Activated naive CD4-positive, alpha-beta T cell treated with anti-CD3 and anti-CD28 coated beads, Interleukin-2, amount 50 U/mL, for 24 hours (primary cell): Measurements from ENCODE around the gene NFASC.
A peak's percentile ranks its signal among the peaks of the same experiment; 100 is the strongest.

Experiments
- H3K27ac Mint-ChIP-seq: one replicate; pipeline ENCODE4 v1.8.0; 2021; ENCODE audit warnings: mild to moderate bottlenecking, mixed read lengths
- H3K27me3 Mint-ChIP-seq: one replicate; pipeline ENCODE4 v1.8.0; 2021; ENCODE audit warnings: mixed read lengths
- H3K36me3 Mint-ChIP-seq: one replicate; pipeline ENCODE4 v1.8.0; 2021; ENCODE audit warnings: mixed read lengths
- H3K4me1 Mint-ChIP-seq: one replicate; pipeline ENCODE4 v1.8.0; 2021; ENCODE audit warnings: mixed read lengths
- H3K4me3 Mint-ChIP-seq: one replicate; pipeline ENCODE4 v1.8.0; 2021; ENCODE audit warnings: mild to moderate bottlenecking, mixed read lengths
- H3K9me3 Mint-ChIP-seq: one replicate; pipeline ENCODE4 v1.8.0; 2021; ENCODE audit warnings: mixed read lengths

NFASC gene

DNA sequence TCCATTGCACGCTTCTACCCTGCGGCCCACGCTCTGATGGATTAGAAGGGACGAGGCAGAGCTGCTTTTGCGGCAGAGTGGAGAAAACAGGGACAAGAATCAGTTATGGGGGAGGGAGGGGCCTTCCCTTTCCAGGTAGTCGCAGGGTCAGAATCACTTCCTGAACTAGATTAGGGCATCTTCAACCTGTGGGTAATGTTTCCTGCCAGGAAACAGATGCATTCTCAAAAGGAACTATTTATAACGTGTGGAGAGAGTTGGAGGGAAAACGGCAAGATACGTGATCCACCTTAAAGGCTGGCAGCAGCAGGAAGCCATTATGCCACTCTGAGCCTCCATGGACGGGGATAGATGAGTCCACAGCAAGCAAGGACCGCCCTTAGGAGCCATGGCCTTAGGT, 112.5 kb downstream of the NFASC start:
- no peaks in the 10 kb centered on the region for H3K4me1 Mint-ChIP-seq
- H3K27ac Mint-ChIP-seq: peak overlapping the region; percentile 26
- H3K4me3 Mint-ChIP-seq: no peak overlapping the region
- peaks cover 3% of the 10 kb centered on the region for H3K27me3 Mint-ChIP-seq
- no peaks in the 10 kb centered on the region for H3K9me3 Mint-ChIP-seq
- no peaks in the 10 kb centered on the region for H3K36me3 Mint-ChIP-seq

DNA sequence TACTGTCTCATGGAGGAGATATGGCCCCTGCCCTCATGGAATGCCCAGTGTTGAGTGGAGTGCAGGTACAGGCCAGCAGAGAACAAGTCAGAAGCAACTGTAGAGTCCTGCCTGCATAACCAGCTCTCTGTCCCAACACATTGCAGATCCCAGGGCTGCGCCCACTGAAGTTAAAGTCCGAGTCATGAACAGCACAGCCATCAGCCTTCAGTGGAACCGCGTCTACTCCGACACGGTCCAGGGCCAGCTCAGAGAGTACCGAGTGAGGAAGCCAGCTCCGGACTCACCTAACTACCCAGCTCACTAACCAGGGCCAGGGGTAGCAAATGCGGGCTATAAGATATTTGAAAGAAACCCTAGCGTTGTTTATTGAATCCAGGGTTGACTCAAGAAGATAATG, 113.2 kb downstream of the NFASC start:
- H3K36me3 Mint-ChIP-seq: no peaks in the 10 kb centered on the region
- H3K9me3 Mint-ChIP-seq: no peaks in the 10 kb centered on the region
- no peak overlapping the region for H3K4me3 Mint-ChIP-seq
- H3K27me3 Mint-ChIP-seq: peaks cover 3% of the 10 kb centered on the region
- H3K4me1 Mint-ChIP-seq: no peaks in the 10 kb centered on the region
- H3K27ac Mint-ChIP-seq: no peak overlapping the region

DNA sequence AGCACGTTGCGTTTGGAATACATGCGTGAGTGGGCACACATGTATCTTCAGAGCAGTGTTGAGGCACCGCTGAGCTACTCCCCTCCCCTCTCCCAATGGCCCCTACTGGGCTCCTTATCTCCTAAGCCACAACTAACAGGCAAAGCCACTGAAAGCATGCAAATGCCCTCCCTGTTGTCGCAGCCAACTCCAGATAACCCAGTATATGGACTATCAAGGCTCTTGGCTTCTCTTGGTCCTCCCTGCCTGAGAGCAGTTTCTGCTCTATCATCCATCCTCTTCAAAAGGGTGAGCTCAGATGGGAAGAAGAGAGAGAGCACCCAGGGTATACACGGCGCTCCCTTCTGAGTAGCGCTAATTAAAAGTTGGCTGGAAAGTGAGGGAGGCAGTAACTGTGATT, 113.8 kb downstream of the NFASC start:
- no peaks in the 10 kb centered on the region for H3K9me3 Mint-ChIP-seq
- H3K27ac Mint-ChIP-seq: no peak overlapping the region
- no peaks in the 10 kb centered on the region for H3K36me3 Mint-ChIP-seq
- no peaks in the 10 kb centered on the region for H3K4me1 Mint-ChIP-seq
- no peak overlapping the region for H3K4me3 Mint-ChIP-seq
- peaks cover 3% of the 10 kb centered on the region for H3K27me3 Mint-ChIP-seq

DNA sequence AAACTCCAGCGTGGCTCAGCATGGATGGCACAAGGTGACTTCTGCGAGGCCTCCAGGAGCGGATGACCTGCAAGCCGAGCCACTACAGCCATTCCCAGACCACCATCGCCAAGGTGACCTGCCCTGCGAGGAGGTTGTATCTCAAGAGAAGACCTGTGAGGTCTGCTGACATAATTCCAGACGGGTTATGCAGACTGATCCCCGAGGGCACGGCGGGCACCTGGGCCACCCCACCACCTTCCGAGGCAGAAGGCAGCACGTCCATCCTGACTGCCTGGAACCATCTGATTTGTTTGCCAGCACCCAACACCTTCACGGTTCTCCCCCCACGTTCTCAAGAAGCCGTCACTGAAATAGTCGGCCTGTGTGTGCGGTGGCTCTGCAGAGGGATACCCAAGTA, 115.5 kb downstream of the NFASC start:
- no peaks in the 10 kb centered on the region for H3K36me3 Mint-ChIP-seq
- H3K27me3 Mint-ChIP-seq: peaks cover 3% of the 10 kb centered on the region
- H3K9me3 Mint-ChIP-seq: no peaks in the 10 kb centered on the region
- no peak overlapping the region for H3K27ac Mint-ChIP-seq
- H3K4me1 Mint-ChIP-seq: no peaks in the 10 kb centered on the region
- H3K4me3 Mint-ChIP-seq: no peak overlapping the region

DNA sequence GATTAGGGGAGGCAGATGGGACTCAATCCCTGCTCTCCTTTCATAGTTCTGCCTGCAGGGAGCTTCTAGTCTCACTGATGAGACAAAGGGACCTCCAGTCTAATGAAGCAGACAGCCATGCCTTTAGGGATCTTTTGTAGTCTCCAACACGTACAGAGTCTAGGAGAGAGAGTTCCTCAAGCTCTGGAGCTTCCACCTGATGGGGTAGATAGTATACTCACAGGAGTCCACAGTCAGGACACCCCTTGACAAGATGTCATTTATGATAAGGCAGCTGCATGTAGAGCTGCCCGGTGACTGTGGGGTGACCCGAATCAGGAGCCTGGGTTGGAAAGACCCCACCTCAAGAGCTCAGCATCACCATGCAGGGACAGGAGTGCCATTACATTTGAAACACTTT, 117.0 kb downstream of the NFASC start:
- H3K4me3 Mint-ChIP-seq: no peak overlapping the region
- no peak overlapping the region for H3K27ac Mint-ChIP-seq
- peaks cover under 1% of the 10 kb centered on the region for H3K27me3 Mint-ChIP-seq
- peaks cover 9% of the 10 kb centered on the region for H3K4me1 Mint-ChIP-seq
- no peaks in the 10 kb centered on the region for H3K36me3 Mint-ChIP-seq
- no peaks in the 10 kb centered on the region for H3K9me3 Mint-ChIP-seq

DNA sequence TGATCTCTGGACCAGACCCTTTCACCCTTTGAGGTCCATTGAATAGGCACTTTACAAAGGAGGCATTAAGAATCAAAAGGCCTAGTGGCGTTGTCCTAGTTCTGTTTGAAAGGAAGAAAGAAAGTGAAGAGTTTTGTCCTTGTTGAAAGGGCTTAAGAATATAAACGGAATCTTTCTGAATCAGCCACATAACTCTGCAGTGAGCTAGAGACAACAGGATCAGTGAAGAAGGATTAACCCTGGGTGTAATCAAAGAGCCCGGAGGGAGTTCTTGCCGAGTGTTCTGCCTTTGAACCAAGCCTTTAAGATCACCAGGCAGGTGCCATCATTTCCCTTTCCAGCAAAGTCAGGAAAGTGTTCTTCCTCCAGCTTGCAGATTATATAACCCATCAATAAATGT, 117.5 kb downstream of the NFASC start:
- Mint-ChIP-seq H3K4me1 (peaks cover 9% of the 10 kb centered on the region), H3K27ac (no peak overlapping the region), H3K4me3 (no peak overlapping the region), H3K27me3 (no peaks in the 10 kb centered on the region), H3K9me3 (no peaks in the 10 kb centered on the region), H3K36me3 (no peaks in the 10 kb centered on the region)

DNA sequence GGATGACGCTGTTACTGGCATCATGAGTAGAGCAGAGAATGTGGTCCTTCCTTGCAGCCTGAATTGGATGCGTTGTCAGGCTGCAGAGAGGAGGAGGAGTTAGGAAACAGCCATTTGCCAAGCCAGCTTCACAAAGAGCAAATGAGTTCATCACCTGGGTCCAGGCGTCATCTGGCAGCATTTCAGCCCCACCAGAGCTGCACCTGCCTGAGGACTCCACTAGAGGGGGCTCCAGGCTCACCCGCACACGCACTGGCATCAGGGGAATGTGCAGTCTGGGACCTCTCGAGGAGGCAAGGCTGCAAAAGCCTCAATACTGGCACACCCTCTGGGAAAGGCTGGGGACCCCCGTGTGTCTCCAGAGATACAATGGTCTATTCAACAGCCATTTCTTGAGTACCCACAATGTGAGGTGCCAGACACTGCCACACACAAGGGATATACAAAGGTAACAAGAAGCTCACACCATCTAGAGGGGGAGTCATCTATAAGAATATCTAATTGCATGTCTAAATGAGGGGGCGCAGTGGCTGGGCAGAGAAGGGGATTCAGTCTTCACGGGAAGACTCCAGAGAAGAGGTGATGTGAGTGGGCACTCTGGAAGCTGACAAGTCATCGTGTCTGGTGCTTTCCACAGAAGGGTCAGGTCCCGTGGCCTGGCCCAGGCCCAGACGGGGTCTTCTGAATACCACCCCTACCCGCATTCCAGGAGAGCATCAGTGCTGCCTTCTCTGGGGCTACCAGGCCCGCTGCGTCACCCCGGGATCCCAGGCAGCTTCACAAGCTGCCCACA, 118.8 kb downstream of the NFASC start:
- Mint-ChIP-seq H3K27ac (no peak overlapping the region), H3K4me1 (peaks cover 9% of the 10 kb centered on the region), H3K4me3 (no peak overlapping the region), H3K36me3 (no peaks in the 10 kb centered on the region), H3K9me3 (no peaks in the 10 kb centered on the region), H3K27me3 (no peaks in the 10 kb centered on the region)

DNA sequence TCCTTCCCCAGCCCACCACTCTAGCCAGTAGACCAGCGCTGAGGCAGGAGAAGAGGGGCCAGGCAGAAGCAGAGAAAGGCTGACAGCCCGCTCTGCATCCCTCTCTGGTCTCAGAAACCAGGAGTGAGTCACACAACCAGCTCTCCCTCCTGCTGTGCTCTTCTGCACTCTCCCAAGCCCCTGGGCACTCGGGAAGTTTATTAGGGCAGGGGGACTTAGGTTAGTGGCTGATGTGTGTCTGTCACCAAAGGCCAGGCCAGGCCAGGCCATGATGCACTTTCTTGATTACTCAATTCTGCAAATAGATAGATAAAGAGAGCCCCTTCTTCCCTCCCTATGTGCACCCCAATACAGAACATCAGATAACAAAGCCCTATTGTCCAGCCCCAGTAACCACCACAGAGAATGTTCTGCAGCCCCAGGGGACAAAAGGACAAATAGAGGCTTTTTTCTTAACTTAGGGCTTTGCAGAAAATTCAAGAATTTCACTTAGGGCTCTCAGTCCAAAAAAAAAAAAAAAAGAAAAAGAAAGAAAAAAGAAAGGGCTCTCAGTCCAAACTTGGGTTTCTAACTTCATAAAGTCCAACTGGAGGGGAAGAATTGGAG, 119.5 kb downstream of the NFASC start:
- no peaks in the 10 kb centered on the region for H3K9me3 Mint-ChIP-seq
- no peak overlapping the region for H3K4me3 Mint-ChIP-seq
- H3K27ac Mint-ChIP-seq: no peak overlapping the region
- H3K4me1 Mint-ChIP-seq: peaks cover 9% of the 10 kb centered on the region
- H3K36me3 Mint-ChIP-seq: no peaks in the 10 kb centered on the region
- no peaks in the 10 kb centered on the region for H3K27me3 Mint-ChIP-seq

DNA sequence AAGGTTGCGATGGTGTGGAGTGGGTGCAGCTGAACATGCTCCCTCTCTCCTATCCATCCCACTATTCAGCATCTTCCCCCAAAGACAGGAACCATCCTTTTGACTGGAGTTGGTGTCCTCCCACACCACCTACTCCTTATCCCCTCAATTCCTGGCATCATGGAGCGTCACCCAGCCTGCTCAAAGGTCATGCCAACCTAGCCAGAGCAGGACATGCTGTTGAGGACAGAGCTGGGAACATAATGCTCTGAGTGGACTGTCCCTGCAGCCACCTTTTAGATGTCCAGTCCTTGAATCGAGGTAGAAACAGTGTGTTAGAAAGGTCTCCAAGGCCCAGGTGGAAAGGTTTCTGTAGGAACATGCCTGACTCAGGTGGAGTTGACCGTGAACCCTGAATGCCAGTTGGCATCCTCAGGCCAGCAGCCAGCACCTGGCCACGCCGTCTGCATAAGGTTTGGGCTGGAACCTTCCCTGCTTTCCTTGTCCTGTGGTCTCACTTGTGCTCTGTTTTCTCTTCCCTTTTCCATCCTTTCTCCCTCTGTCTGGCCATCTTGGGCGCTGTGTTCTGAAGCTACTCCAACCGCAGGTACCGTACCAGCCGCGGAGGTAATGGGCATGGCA, 120.2 kb downstream of the NFASC start:
- peaks cover 9% of the 10 kb centered on the region for H3K4me1 Mint-ChIP-seq
- H3K27ac Mint-ChIP-seq: no peak overlapping the region
- H3K36me3 Mint-ChIP-seq: no peaks in the 10 kb centered on the region
- H3K27me3 Mint-ChIP-seq: no peaks in the 10 kb centered on the region
- H3K4me3 Mint-ChIP-seq: no peak overlapping the region
- H3K9me3 Mint-ChIP-seq: no peaks in the 10 kb centered on the region

DNA sequence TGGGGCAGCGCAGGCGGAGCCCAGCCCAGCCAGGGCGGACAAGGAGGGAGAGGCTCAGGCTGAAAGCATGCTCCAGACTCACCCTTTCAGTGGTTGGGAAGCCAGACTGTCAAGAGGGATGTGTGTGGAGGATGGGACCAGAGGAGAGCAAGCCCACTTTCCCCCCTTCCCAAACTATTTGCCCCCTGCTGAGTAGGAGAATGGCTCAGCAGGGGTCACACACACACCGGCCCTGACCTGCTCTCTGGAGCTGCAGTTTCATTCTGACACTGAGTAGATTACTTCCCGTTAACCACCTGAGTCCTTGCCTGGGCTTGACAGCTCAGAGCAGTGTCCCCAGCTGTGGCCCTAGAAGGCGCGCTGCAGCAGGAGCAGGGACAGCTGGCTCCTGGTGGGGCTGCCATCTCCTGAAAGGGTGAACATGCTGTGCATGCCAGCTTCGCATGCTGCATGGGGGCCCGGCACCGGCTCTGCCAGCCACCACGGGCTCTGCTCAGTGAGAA, 120.7 kb downstream of the NFASC start:
- Mint-ChIP-seq H3K9me3 (no peaks in the 10 kb centered on the region), H3K4me1 (peaks cover 9% of the 10 kb centered on the region), H3K4me3 (no peak overlapping the region), H3K27ac (no peak overlapping the region), H3K27me3 (no peaks in the 10 kb centered on the region), H3K36me3 (no peaks in the 10 kb centered on the region)

DNA sequence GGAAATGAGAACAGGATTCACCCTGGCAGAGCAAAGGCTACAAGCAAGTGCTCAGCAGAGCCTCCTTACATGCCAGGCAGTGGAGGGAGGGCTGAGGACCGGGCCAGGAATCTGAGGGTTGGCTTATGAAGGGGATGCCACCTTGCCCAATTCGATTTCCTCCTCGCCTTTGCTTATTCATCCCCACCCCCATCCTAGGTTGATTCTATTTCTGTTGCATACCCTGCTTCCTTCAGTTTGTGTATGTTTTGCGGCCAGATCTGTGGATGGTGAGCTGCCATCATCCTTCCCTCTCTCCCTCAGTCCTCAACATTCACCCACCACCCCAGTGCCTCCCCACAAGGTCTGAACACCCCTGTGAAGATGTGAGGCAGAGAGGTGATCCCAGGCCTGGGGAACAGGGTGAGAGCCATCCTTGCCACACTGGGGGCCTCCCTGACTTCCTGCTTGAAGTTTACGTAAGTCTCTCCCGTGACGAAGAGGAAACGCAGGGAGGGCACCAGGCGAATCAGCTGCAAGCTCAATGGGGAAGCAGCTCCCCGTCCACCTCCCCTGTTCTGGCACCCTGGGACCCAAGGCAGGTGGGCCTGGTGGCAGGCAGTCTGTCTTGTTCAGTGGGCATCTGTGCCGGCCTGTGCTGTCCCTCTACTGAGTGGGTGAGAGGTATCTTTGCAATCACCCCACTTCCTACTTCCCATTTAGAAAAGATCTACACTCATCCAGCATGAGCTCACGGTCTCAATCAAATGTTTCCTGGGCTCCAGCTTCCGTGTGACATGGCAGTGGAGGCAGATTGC, 121.7 kb downstream of the NFASC start:
- H3K27ac Mint-ChIP-seq: no peak overlapping the region
- H3K9me3 Mint-ChIP-seq: no peaks in the 10 kb centered on the region
- no peaks in the 10 kb centered on the region for H3K36me3 Mint-ChIP-seq
- H3K27me3 Mint-ChIP-seq: no peaks in the 10 kb centered on the region
- H3K4me1 Mint-ChIP-seq: peaks cover 9% of the 10 kb centered on the region
- no peak overlapping the region for H3K4me3 Mint-ChIP-seq

DNA sequence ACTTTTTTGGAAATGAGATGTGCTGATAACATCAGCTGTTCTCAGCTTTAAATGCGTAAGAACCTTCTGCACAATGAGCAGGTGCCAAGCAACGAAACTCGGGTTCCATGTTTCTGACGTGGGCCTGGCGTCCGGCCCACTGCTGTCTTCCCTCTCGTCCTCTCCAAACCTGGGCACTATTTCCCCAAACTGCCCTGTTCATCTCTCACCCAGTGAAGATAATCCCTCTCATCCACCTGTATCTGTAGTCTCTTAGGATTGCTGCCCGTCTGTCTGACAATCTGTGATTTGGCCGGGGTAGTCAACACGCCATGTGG, 122.3 kb downstream of the NFASC start:
- H3K4me1 Mint-ChIP-seq: peaks cover 9% of the 10 kb centered on the region
- H3K9me3 Mint-ChIP-seq: no peaks in the 10 kb centered on the region
- no peak overlapping the region for H3K4me3 Mint-ChIP-seq
- H3K27ac Mint-ChIP-seq: no peak overlapping the region
- H3K27me3 Mint-ChIP-seq: no peaks in the 10 kb centered on the region
- no peaks in the 10 kb centered on the region for H3K36me3 Mint-ChIP-seq

DNA sequence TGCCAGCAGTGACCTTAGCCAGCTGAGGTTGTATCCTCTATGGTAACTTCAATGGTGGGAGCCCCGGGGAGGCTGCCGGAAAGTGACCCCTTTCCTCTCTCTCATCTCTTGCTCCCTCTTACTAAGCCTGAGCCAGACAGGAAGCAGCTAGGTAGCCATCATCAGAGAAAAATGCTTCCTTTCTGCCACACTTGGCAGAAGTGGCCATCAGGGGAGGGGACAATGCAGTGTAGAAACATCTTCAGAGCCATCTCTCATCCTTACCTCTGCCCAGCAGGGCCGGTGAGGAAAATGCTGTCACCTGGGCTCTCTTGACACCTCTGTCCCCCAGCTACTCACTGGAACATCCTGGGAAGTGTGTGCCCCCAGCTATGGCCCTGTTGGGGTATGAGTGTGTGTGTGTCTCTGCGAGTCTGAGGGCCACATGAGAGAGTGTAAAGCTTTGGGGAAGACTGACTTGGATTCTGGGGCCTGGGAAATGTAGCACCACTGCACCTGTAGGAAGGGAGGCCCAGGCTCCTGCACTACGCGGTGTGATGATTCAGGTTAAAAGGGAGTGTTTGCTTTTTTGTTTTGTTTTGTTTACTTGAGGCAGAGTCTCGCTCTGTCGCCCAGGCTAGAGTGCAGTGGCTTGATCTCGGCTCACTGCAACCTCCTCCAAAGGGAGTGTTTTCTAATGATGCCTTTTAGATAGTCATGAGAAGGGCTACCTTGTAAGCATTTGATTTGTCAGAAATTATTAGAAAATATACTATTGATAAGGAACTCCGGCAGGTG, 123.6 kb downstream of the NFASC start:
- Mint-ChIP-seq H3K27me3 (no peaks in the 10 kb centered on the region), H3K4me3 (no peak overlapping the region), H3K36me3 (no peaks in the 10 kb centered on the region), H3K9me3 (no peaks in the 10 kb centered on the region), H3K4me1 (peaks cover 9% of the 10 kb centered on the region), H3K27ac (no peak overlapping the region)

DNA sequence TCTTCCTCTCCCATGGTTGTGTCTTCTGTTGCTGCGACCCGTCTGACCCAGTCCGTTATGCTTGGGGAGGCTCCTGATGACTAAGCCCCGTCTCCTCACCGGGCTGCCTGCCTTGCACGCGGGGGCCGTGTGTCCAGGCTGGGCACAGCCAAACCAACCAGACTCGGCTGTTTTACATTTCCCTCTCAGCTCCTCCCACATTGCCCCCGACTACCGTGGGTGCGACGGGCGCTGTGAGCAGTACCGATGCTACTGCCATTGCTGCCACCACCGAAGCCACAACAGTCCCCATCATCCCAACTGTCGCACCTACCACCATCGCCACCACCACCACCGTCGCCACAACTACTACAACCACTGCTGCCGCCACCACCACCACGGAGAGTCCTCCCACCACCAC, 126.3 kb downstream of the NFASC start:
- Mint-ChIP-seq H3K4me3 (no peak overlapping the region), H3K27me3 (no peaks in the 10 kb centered on the region), H3K9me3 (no peaks in the 10 kb centered on the region), H3K27ac (no peak overlapping the region), H3K4me1 (peaks cover 7% of the 10 kb centered on the region), H3K36me3 (no peaks in the 10 kb centered on the region)
